H1 (cell line): Measurements from ENCODE around the gene ADGRA3. TPM values are rescaled to one million over a fixed set of nuclear protein-coding genes. Genes with fewer than 3 reads are reported as not detected.

Experiments used
- CTCF ChIA-PET: fragments of 300-600 bp; sonication (Branson Sonifier 250); formaldehyde crosslinking; loops from one replicate; lab custom pipeline; 2021; ENCODE audit not compliant: partially characterized antibody; lab: Charles Lee
- POLR2A ChIA-PET: fragments of 300-600 bp; sonication (Branson Sonifier 250); formaldehyde crosslinking; loops from one replicate; lab custom pipeline; 2021; ENCODE audit warnings: inconsistent platforms; ENCODE audit not compliant: partially characterized antibody; lab: Charles Lee
- DNase-seq, 2 experiments: peaks; one replicate each; pipeline versions ENCODE4 v3.0.0 to v3.0.0-alpha.2; 2010 to 2022; ENCODE audit warnings: low spot score in 2 of 2, low read depth in 1 of 2, mixed read lengths in 1 of 2
- FAIRE-seq: peaks from 2 replicates; lab custom pipeline; 2011; peaks lifted over from hg19 to GRCh38; lab: Jason Lieb, UNC
- H2AFZ ChIP-seq: 2 replicates; pipeline ENCODE4 v1.8.1; 2012; ENCODE audit warnings: low read length, inconsistent platforms
- H2AK5ac ChIP-seq: 2 replicates; pipeline ENCODE4 v1.6.1; 2013; ENCODE audit warnings: low read depth, low read length
- H2BK120ac ChIP-seq: replicated peaks from 2 replicates; pipeline ENCODE3; 2013; ENCODE audit warnings: low read depth, low read length, inconsistent platforms
- H2BK12ac ChIP-seq: 2 replicates; pipeline ENCODE4 v1.6.1; 2013; ENCODE audit warnings: low read depth, low read length
- H2BK15ac ChIP-seq: 2 replicates; pipeline ENCODE4 v1.6.1; 2013; ENCODE audit warnings: low read length
- H2BK20ac ChIP-seq: 2 replicates; pipeline ENCODE4 v1.6.1; 2013; ENCODE audit warnings: low read length
- H2BK5ac ChIP-seq: 2 replicates; pipeline ENCODE4 v1.6.1; 2013; ENCODE audit warnings: low read depth, low read length
- H3K14ac ChIP-seq: 2 replicates; pipeline ENCODE4 v1.6.1; 2013; ENCODE audit warnings: inconsistent platforms; ENCODE audit not compliant: insufficient read length
- H3K18ac ChIP-seq: 2 replicates; pipeline ENCODE4 v1.6.1; 2013; ENCODE audit warnings: low read length; ENCODE audit errors: extremely low read depth
- H3K23ac ChIP-seq: 2 replicates; pipeline ENCODE4 v1.6.1; 2013; ENCODE audit warnings: inconsistent platforms; ENCODE audit not compliant: insufficient read length
- H3K23me2 ChIP-seq: 2 replicates; pipeline ENCODE4 v1.6.1; 2013; ENCODE audit warnings: low read depth, low read length
- H3K27ac ChIP-seq: 2 replicates; pipeline ENCODE4 v1.6.1; 2011; ENCODE audit warnings: low read depth, low read length, inconsistent platforms
- H3K27me3 ChIP-seq, 4 experiments: replicated peaks in 1 of 4; 1 replicate in 1 of 4; 2 replicates in 3 of 4; pipeline versions ENCODE4 v1.6.1 to v1.8.1; 2011 to 2013; ENCODE audit warnings: low read length in 3 of 4, mild to moderate bottlenecking in 3 of 4, inconsistent platforms in 2 of 4, mixed read lengths in 2 of 4, moderate library complexity in 1 of 4; ENCODE audit not compliant: control insufficient read depth in 3 of 4, insufficient read depth in 3 of 4; ENCODE audit errors: extremely low read depth in 1 of 4
- H3K36me3 ChIP-seq, 4 experiments: 2 replicates each; pipeline versions ENCODE4 v1.6.1 to v1.8.1; 2011 to 2013; ENCODE audit warnings: mild to moderate bottlenecking in 4 of 4, low read length in 3 of 4, moderate library complexity in 2 of 4, control low read depth in 1 of 4, inconsistent platforms in 1 of 4; ENCODE audit not compliant: insufficient read depth in 4 of 4, control insufficient read depth in 2 of 4
- H3K4ac ChIP-seq: replicated peaks from 2 replicates; pipeline ENCODE3; 2013; ENCODE audit warnings: low read length, low read depth, mixed read lengths, inconsistent platforms; ENCODE audit not compliant: insufficient read length
- H3K4me1 ChIP-seq, 4 experiments: replicated peaks in 1 of 4; 1 replicate in 1 of 4; 2 replicates in 3 of 4; pipeline versions ENCODE4 v1.6.1 to v1.8.1; 2011 to 2013; ENCODE audit warnings: low read length in 3 of 4, inconsistent platforms in 2 of 4, mixed read lengths in 1 of 4; ENCODE audit not compliant: insufficient read depth in 4 of 4, control insufficient read depth in 3 of 4
- H3K4me2 ChIP-seq, 2 experiments: 2 replicates each; pipeline versions ENCODE4 v1.6.1 to v1.8.1; 2011 to 2013; ENCODE audit warnings: low read depth in 2 of 2, low read length in 2 of 2, control low read depth in 1 of 2, inconsistent platforms in 1 of 2, mild to moderate bottlenecking in 1 of 2; ENCODE audit not compliant: insufficient read depth in 1 of 2
- H3K4me3 ChIP-seq, 4 experiments: fragments of 200-600, 300-600 bp in 1 of 4; sonication (generic), shearing (Covaris generic), sonication (Bioruptor Twin) in 1 of 4; 2 replicates each; pipeline versions ENCODE4 v1.5.1 to v1.8.1; 2011 to 2016; ENCODE audit warnings: low read length in 4 of 4, low read depth in 3 of 4, control low read depth in 2 of 4, inconsistent platforms in 2 of 4, mild to moderate bottlenecking in 2 of 4, mixed read lengths in 1 of 4, moderate library complexity in 1 of 4; ENCODE audit not compliant: insufficient read depth in 2 of 4; ENCODE audit errors: extremely low read depth in 1 of 4
- H3K56ac ChIP-seq: replicated peaks from 2 replicates; pipeline ENCODE3; 2013; ENCODE audit warnings: low read depth, mild to moderate bottlenecking, mixed read lengths, low read length, inconsistent platforms; ENCODE audit not compliant: insufficient read length
- H3K79me1 ChIP-seq: 2 replicates; pipeline ENCODE4 v1.6.1; 2013; ENCODE audit warnings: low read depth, low read length, control low read depth
- H3K79me2 ChIP-seq, 2 experiments: 2 replicates each; pipeline versions ENCODE4 v1.6.1 to v1.8.1; 2012 to 2013; ENCODE audit warnings: low read length in 2 of 2, mild to moderate bottlenecking in 2 of 2, inconsistent platforms in 1 of 2; ENCODE audit not compliant: insufficient read depth in 2 of 2, control insufficient read depth in 1 of 2
- H3K9ac ChIP-seq, 4 experiments: replicated peaks in 1 of 4; 1 replicate in 1 of 4; 2 replicates in 3 of 4; pipeline versions ENCODE4 v1.6.1 to v1.8.1; 2011 to 2013; ENCODE audit warnings: low read depth in 3 of 4, low read length in 3 of 4, control low read depth in 2 of 4, mild to moderate bottlenecking in 2 of 4, moderate library complexity in 2 of 4, inconsistent platforms in 1 of 4; ENCODE audit errors: extremely low read depth in 1 of 4
- H3K9me3 ChIP-seq, 2 experiments: 2 replicates each; pipeline versions ENCODE4 v1.6.1 to v1.8.1; 2012 to 2013; ENCODE audit warnings: mild to moderate bottlenecking in 2 of 2, moderate library complexity in 2 of 2, control low read depth in 1 of 2, inconsistent platforms in 1 of 2, low read depth in 1 of 2, low read length in 1 of 2, mixed read lengths in 1 of 2; ENCODE audit not compliant: insufficient read depth in 2 of 2
- H4K20me1 ChIP-seq, 2 experiments: replicated peaks in 1 of 2; 2 replicates each; pipeline versions ENCODE3 to v1.8.1; 2011 to 2013; ENCODE audit warnings: inconsistent platforms in 2 of 2, low read length in 2 of 2, mild to moderate bottlenecking in 1 of 2; ENCODE audit not compliant: insufficient read depth in 2 of 2, control insufficient read depth in 1 of 2
- H4K5ac ChIP-seq: 2 replicates; pipeline ENCODE4 v1.6.1; 2013; ENCODE audit warnings: low read length, low read depth, mixed read lengths, inconsistent platforms; ENCODE audit not compliant: insufficient read length
- H4K8ac ChIP-seq: 2 replicates; pipeline ENCODE4 v1.8.0; 2013; ENCODE audit warnings: mild to moderate bottlenecking, moderate library complexity, low read length, inconsistent platforms; ENCODE audit not compliant: insufficient read depth; ENCODE audit errors: extremely low read depth
- H4K91ac ChIP-seq: replicated peaks from 2 replicates; pipeline ENCODE3; 2013; ENCODE audit warnings: low read length, mixed read lengths, inconsistent platforms; ENCODE audit not compliant: insufficient read length
- CTBP2 ChIP-seq: IDR thresholded peaks from 2 replicates; pipeline ENCODE4 v1.7.0; 2011; ENCODE audit warnings: borderline replicate concordance, mild to moderate bottlenecking, moderate library complexity, mixed read lengths, low read length; ENCODE audit not compliant: insufficient read depth, insufficient read length
- CTCF ChIP-seq, 3 experiments: IDR thresholded peaks; 1 replicate in 2 of 3; 2 replicates in 1 of 3; pipeline versions ENCODE4 v1.5.1 to v1.6.1; 2011; ENCODE audit warnings: low read length in 3 of 3, mild to moderate bottlenecking in 3 of 3, inconsistent platforms in 2 of 3, low read depth in 1 of 3, moderate library complexity in 1 of 3; ENCODE audit not compliant: insufficient read depth in 1 of 3; ENCODE audit errors: control extremely low read depth in 1 of 3
- GABPA ChIP-seq: IDR thresholded peaks from 2 replicates; pipeline ENCODE4 v1.6.1; 2011; ENCODE audit warnings: mild to moderate bottlenecking, low read length, moderate library complexity, borderline replicate concordance; ENCODE audit not compliant: insufficient read depth
- HDAC6 ChIP-seq: IDR thresholded peaks from one replicate; pipeline ENCODE4 v1.7.1; 2012; ENCODE audit warnings: low read depth, mild to moderate bottlenecking, inconsistent platforms, low read length, moderate library complexity
- KDM1A ChIP-seq: fragments of 200-600, 300-600 bp; sonication (generic); IDR thresholded peaks from 2 replicates; pipeline ENCODE4 v1.7.1; 2016; ENCODE audit warnings: mild to moderate bottlenecking, low read length, borderline replicate concordance
- KDM4A ChIP-seq: IDR thresholded peaks from one replicate; pipeline ENCODE4 v1.7.1; 2012; ENCODE audit warnings: low read depth, mild to moderate bottlenecking, moderate library complexity, low read length, inconsistent platforms; ENCODE audit not compliant: severe bottlenecking
- MAFK ChIP-seq: IDR thresholded peaks from 2 replicates; pipeline ENCODE4 v1.6.1; 2012; ENCODE audit warnings: low read depth, mild to moderate bottlenecking, improper control_type of control experiment, low read length
- POLR2A ChIP-seq, 2 experiments: IDR thresholded peaks; 1 replicate in 1 of 2; 2 replicates in 1 of 2; pipeline ENCODE4 v1.6.1; 2011; ENCODE audit warnings: low read depth in 2 of 2, low read length in 2 of 2, mild to moderate bottlenecking in 2 of 2; ENCODE audit errors: control extremely low read depth in 1 of 2
- POLR2AphosphoS5 ChIP-seq: IDR thresholded peaks from 2 replicates; pipeline ENCODE4 v1.6.1; 2011; ENCODE audit warnings: low read depth, low read length
- POU5F1 ChIP-seq: IDR thresholded peaks from 2 replicates; pipeline ENCODE4 v1.6.1; 2011; ENCODE audit warnings: low read depth, mild to moderate bottlenecking, low read length, moderate library complexity
- SIRT6 ChIP-seq: IDR thresholded peaks from one replicate; pipeline ENCODE4 v1.7.1; 2012; ENCODE audit warnings: low read length, inconsistent platforms
- WGBS, 2 experiments: shearing (Covaris generic) in 1 of 2; methylation state at CpG; one replicate each; pipeline versions ENCODE4 v1.1.6 to v1.1.7; 2013 to 2015; ENCODE audit warnings: low lambda C conversion rate in 2 of 2, mixed read lengths in 2 of 2, inconsistent platforms in 1 of 2, low coverage in 1 of 2, missing lambda C conversion rate in 1 of 2; ENCODE audit not compliant: insufficient replicate concordance in 2 of 2, insufficient coverage in 1 of 2, insufficient read length in 1 of 2; ENCODE audit errors: extremely low coverage in 1 of 2, missing lambda C conversion rate in 1 of 2; 5-methylcytosine and 5-hydroxymethylcytosine counted together
- polyA plus RNA-seq, 7 experiments: library from polyadenylated mRNA; depleted of rRNA in 3 of 7; stranded (reverse) in 5 of 7; unstranded in 2 of 7; fragments of >200 nt in 5 of 7; fragments of 200-250 nt in 2 of 7; gene quantifications; 1 replicate in 5 of 7; 2 replicates in 1 of 7; 4 replicates in 1 of 7; pipeline versions ENCODE4 v1.2.1 to v1.2.3, GENCODE V29; 2011 to 2013; ENCODE audit warnings: missing spikeins in 2 of 7, mixed read lengths in 2 of 7
- total RNA-seq: library from RNA; stranded (reverse); fragmentation: NEBNext Ultra II Directional; extraction: Animal tissue kit (Norgen Biotek cat#: 25700); gene quantifications from 2 replicates; pipeline ENCODE4 v1.2.1, GENCODE V29; 2021

The ADGRA3 gene
- total and polyA plus RNA-seq, 2 of the 8 experiments (the other 6 are each of a cell fraction or from before 2014, with no cell fraction given): 31.5 to 63.0 TPM

- Histone ChIP-seq H3K56ac (no peak overlapping the region), H3K4me2 (no peak overlapping the region), H3K14ac (no peak overlapping the region), H2BK20ac (no peak overlapping the region), H3K23ac (no peak overlapping the region), H4K91ac (no peak overlapping the region), H3K23me2 (no peaks in the 10 kb centered on the region), H2BK5ac (no peak overlapping the region), H3K9me3 (no peaks in the 10 kb centered on the region), H2BK12ac (no peak overlapping the region), H2BK120ac (no peak overlapping the region), H3K79me1 (no peaks in the 10 kb centered on the region; the same call in 1 of the 2 replicates), H3K79me2 (peaks cover 18 to 95% of the 10 kb centered on the region in 2 experiments), H2AFZ (no peak overlapping the region), H4K5ac (no peak overlapping the region), H3K27ac (no peak overlapping the region), H3K4me3 (no peak overlapping the region), H3K18ac (no peak overlapping the region), H4K8ac (no peak overlapping the region), H3K4me1 (peaks cover 0 to 11% (median 7%) of the 10 kb centered on the region in 4 experiments; a peak in 4 of 7 replicates), H3K36me3 (no peaks in the 10 kb centered on the region), H2BK15ac (no peak overlapping the region), H3K4ac (no peak overlapping the region), H3K9ac (no peak overlapping the region), H4K20me1 (peaks cover 5 to 11% of the 10 kb centered on the region in 2 experiments), H3K27me3 (no peaks in the 10 kb centered on the region), H2AK5ac (no peak overlapping the region)
- WGBS, 2 experiments: 98% methylated on average over 5 of the region's 5 CpGs; no CpG with 5 or more reads in 1 of the 2 experiments
- ChIA-PET POLR2A (interaction anchor here (1.0 to 1.2 kb wide), 2 partner anchors 10 to 15 kb away, joined by 3 to 4 read pairs; no protein-coding TSS in a partner anchor), CTCF (interaction anchor here (1.4 to 1.7 kb wide), 2 partner anchors 30 to 83 kb away, joined by 3 to 4 read pairs; no protein-coding TSS in a partner anchor)
- FAIRE-seq (no peak), DNase-seq (no peak)
- no peak for TF ChIP-seq CTCF (IDR thresholded peaks at IDR 0.05; ENCODE audit: control extremely low read depth in 1 of 3, insufficient read depth in 1 of 3, low read depth in 1 of 3, low read length in 3 of 3)
- no peak for TF ChIP-seq KDM4A
- TF ChIP-seq KDM1A: no peak
- no peak for TF ChIP-seq POLR2AphosphoS5
- TF ChIP-seq GABPA: no peak
- TF ChIP-seq MAFK: no peak
- no peak for TF ChIP-seq HDAC6
- TF ChIP-seq CTBP2: no peak
- TF ChIP-seq POLR2A (IDR thresholded peaks at IDR 0.05; ENCODE audit: control extremely low read depth in 1 of 2, low read depth in 2 of 2, low read length in 2 of 2): no peak
- TF ChIP-seq SIRT6: no peak
- no peak for TF ChIP-seq POU5F1
Observed at GRCh38 chr4:22493523-22493922, 22.3 kb downstream of the ADGRA3 start.
